Activated CD4-positive, alpha-beta T cell treated with anti-CD3 and anti-CD28 coated beads for 36 hours (primary cell): ENCODE results near the gene SMIM45.

ENCODE experiments used
- ATAC-seq: fragments of 200-7000 bp; cut with Tn5 transposase; one replicate; pipeline ENCODE4 v1.10.0; 2021; ENCODE audit warnings: mild to moderate bottlenecking, moderate library complexity
- CTCF ChIA-PET: fragments of 350-600 bp; sonication (Branson Sonifier 250); formaldehyde crosslinking; loops from one replicate; lab custom pipeline; 2021; ENCODE audit warnings: antibody characterized with exemption; lab: Charles Lee
- POLR2A ChIA-PET: fragments of 350-600 bp; sonication (Branson Sonifier 250); formaldehyde crosslinking; loops from one replicate; lab custom pipeline; 2021; ENCODE audit warnings: antibody characterized with exemption, inconsistent platforms; lab: Charles Lee
- DNase-seq: peaks from one replicate; pipeline ENCODE4 v3.0.0-alpha.2; 2020
- H3K27ac Mint-ChIP-seq: one replicate; pipeline ENCODE4 v1.8.0; 2021; ENCODE audit warnings: mixed read lengths
- H3K27me3 Mint-ChIP-seq: one replicate; pipeline ENCODE4 v1.8.0; 2021; ENCODE audit warnings: mixed read lengths
- H3K36me3 Mint-ChIP-seq: one replicate; pipeline ENCODE4 v1.8.0; 2021; ENCODE audit warnings: low read depth, mixed read lengths
- H3K4me1 Mint-ChIP-seq: one replicate; pipeline ENCODE4 v1.8.0; 2021; ENCODE audit warnings: mixed read lengths
- H3K4me3 Mint-ChIP-seq: one replicate; pipeline ENCODE4 v1.8.0; 2021; ENCODE audit warnings: mild to moderate bottlenecking, moderate library complexity, mixed read lengths
- H3K9me3 Mint-ChIP-seq: one replicate; pipeline ENCODE4 v1.8.0; 2021; ENCODE audit warnings: low read depth, mixed read lengths
- intact Hi-C, 2 experiments: fragments of 100-400 bp; cut with DNase I in 1 of 2; cut with micrococcal nuclease in 1 of 2; formaldehyde crosslinking; loops; one replicate each; pipeline versions ENCODE4 v1.14.2 to v1.15.1; 2022 to 2024; cut with DNase I, micrococcal nuclease

Gene SMIM45

GRCh38 chr22:41916745-41917358 lies 35.1 kb upstream of the SMIM45 start:
- H3K4me1 Mint-ChIP-seq, result peaks cover 24% of the 10 kb centered on the region

DNA sequence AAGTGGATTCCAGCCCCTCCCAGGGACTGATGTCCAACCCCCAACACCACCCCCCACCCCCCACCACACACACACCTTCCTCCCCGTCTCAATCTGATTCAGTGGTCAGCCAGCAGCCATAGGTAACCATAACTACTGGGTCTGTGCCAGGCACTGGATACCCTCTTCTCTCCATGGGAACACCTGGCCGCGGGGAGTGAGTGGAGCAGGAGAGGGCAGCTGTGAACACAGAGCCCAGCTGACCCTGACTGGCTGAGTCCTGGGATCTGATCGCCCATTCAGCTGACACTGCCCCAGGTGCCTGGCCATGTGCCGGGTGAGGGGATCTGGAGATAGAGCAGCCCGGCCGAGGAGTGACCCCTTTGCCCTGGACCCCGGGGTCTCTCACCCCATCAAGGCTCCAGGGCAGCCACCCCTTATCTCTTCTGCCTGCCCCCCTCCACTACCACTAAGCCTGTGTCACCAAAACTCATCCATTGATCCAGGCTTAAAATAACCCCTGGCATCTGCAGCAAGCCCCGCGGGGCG lies 34.5 kb upstream of the SMIM45 start:
- no peak overlapping the region for H3K4me3 Mint-ChIP-seq
- H3K9me3 Mint-ChIP-seq, result no peaks in the 10 kb centered on the region
- no peak overlapping the region for H3K27ac Mint-ChIP-seq
- ChIA-PET POLR2A (interaction anchor here (0.6 kb wide), 1 partner anchor 144 kb away, joined by 4 read pairs; no protein-coding TSS in a partner anchor), CTCF (interaction anchor here (1.0 kb wide), 1 partner anchor 8 kb away, joined by 3 read pairs; no protein-coding TSS in a partner anchor)
- no peaks in the 10 kb centered on the region for H3K36me3 Mint-ChIP-seq
- no peak for ATAC-seq
- peaks cover 24% of the 10 kb centered on the region for H3K4me1 Mint-ChIP-seq
- intact Hi-C loops, result no loop called here
- peaks cover 35% of the 10 kb centered on the region for H3K27me3 Mint-ChIP-seq
- DNase-seq, result no peak

More at GRCh38 chr22:41916745-41917358, 35.1 kb upstream of the SMIM45 start:
- ChIA-PET POLR2A (interaction anchor here (0.6 to 0.8 kb wide), 2 partner anchors 23 to 144 kb away, joined by 3 to 4 read pairs; no protein-coding TSS in a partner anchor), CTCF (interaction anchor here (1.0 to 1.2 kb wide), 2 partner anchors 9 to 117 kb away, joined by 3 to 9 read pairs; no protein-coding TSS in a partner anchor)
- H3K27me3 Mint-ChIP-seq, result peaks cover 41% of the 10 kb centered on the region
- DNase-seq (no peak), ATAC-seq (no peak)
- no peak overlapping the region for H3K27ac Mint-ChIP-seq
- intact Hi-C loops, result no loop called here
- H3K9me3 Mint-ChIP-seq, result no peaks in the 10 kb centered on the region
- H3K4me3 Mint-ChIP-seq, result no peak overlapping the region
- H3K36me3 Mint-ChIP-seq, result no peaks in the 10 kb centered on the region

DNA sequence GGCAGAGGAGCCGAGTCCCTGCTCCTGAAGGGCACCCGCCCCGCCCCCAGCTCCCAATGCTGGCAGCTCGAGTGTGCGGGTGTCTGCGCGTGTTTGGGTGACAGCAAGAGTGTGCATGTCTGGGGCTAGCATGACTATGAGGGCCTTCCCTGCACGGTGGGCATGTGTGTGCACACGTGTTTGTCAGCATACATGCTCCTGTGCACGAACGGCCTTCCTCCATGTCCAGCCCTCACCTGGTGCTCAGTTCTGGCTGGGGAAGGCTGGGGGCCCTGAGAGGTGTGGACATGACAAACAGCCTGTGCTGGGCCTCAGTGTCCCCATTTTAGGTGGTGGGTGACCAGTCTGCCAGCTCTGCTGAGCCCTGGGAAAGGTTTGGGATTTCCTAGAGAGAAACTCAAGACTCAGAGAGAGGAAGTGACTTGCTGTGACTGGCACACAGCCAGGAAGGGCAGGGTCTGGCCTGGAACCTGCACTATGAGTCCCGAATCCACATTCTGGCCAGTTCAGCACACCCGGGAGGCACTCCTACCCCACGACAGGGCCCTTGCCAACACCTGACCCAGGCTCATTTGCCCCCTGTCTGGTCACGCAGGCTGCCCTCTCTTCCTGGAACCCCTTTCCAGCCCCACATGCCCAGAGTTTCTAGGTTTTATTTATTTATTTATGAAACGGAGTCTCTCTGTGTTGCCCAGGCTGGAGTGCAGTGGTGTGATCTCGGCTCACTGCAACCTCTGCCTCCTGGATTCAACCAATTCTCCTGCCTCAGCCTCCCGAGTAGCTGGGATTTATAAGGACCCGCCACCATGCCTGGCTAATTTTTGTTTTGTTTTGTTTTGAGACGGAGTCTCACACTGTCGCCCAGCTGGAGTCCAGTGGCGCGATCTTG lies 33.8 kb upstream of the SMIM45 start:
- ChIA-PET POLR2A (no interaction called here), CTCF (no interaction called here)
- peaks cover 28% of the 10 kb centered on the region for H3K27me3 Mint-ChIP-seq

GRCh38 chr22:41919357-41920224 lies 32.4 kb upstream of the SMIM45 start:
- ChIA-PET CTCF (interaction anchor here (0.8 to 1.3 kb wide), 2 partner anchors 93 to 222 kb away, joined by 4 to 9 read pairs; no protein-coding TSS in a partner anchor), POLR2A (interaction anchor here (0.9 to 1.3 kb wide), 2 partner anchors 21 to 89 kb away, joined by 3 to 6 read pairs; no protein-coding TSS in a partner anchor)
- intact Hi-C loops, result loop anchor here in 1 of 2 experiments (1.0 kb wide), 1 partner anchor 21 kb away; no protein-coding TSS in a partner anchor
- H3K9me3 Mint-ChIP-seq, result no peaks in the 10 kb centered on the region
- H3K27me3 Mint-ChIP-seq, result peaks cover 24% of the 10 kb centered on the region
- peaks cover 15% of the 10 kb centered on the region for H3K4me1 Mint-ChIP-seq
- DNase-seq (peak; percentile 68), ATAC-seq (peak; percentile 53)
- H3K4me3 Mint-ChIP-seq, result peak overlapping the region; percentile 47
- H3K36me3 Mint-ChIP-seq, result no peaks in the 10 kb centered on the region
- peak overlapping the region; percentile 19 for H3K27ac Mint-ChIP-seq

More for the DNA sequence above, 33.8 kb upstream of the SMIM45 start:
- ATAC-seq, result no peak
- Mint-ChIP-seq H3K27ac (peak overlapping the region; percentile 37), H3K4me3 (peak overlapping the region; percentile 38), H3K9me3 (no peaks in the 10 kb centered on the region), H3K36me3 (no peaks in the 10 kb centered on the region), H3K4me1 (peaks cover 18% of the 10 kb centered on the region)
- DNase-seq, result peak; percentile 57
- intact Hi-C loops, result no loop called here

DNA sequence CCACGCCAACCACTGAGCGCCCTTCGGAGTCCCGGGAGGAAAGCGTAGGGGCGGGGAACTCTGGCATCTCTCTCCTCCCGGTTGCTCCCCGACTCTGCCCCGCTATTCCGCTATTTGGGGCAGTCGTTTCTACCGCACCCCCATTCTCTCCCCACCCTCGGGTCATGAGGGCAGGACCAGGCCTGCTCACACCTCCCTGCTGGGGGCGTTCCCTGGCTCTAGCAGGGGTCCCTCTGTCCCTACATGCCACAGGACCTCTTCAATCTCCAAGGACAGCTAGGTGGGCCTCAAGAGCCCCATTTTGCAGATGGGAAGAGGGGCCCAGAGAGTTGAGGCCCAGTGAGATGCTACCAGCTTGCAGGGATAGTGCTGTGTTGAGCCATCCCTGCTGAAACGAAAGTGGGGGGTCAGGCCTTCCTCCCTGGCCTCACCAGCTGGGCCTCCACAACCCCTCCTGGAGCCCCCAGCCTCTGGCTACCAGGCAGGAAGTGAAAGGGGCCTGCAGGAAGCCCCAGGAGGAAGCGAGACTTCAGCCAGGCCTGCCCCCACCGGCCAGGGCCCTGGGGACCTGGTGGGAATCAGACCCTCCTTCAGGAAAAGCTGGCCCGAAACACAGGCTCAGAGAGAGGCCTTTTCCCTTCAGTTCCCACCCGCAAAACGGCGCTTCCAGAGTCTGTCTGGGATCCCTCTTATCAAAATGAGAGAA lies 31.5 kb upstream of the SMIM45 start:
- Mint-ChIP-seq H3K36me3 (no peaks in the 10 kb centered on the region), H3K27ac (no peak overlapping the region), H3K9me3 (no peaks in the 10 kb centered on the region), H3K4me1 (peaks cover 18% of the 10 kb centered on the region), H3K27me3 (peaks cover 23% of the 10 kb centered on the region), H3K4me3 (no peak overlapping the region)
- intact Hi-C loops, result no loop called here
- DNase-seq (no peak), ATAC-seq (no peak)
- ChIA-PET POLR2A (no interaction called here), CTCF (no interaction called here)

GRCh38 chr22:41922328-41922727 lies 29.6 kb upstream of the SMIM45 start:
- no peaks in the 10 kb centered on the region for H3K9me3 Mint-ChIP-seq
- peaks cover 22% of the 10 kb centered on the region for H3K4me1 Mint-ChIP-seq
- intact Hi-C loops, result no loop called here
- no peak overlapping the region for H3K27ac Mint-ChIP-seq
- H3K36me3 Mint-ChIP-seq, result no peaks in the 10 kb centered on the region
- DNase-seq (no peak), ATAC-seq (no peak)
- H3K27me3 Mint-ChIP-seq, result peaks cover 9% of the 10 kb centered on the region
- ChIA-PET POLR2A (no interaction called here), CTCF (interaction anchor here (0.7 to 2.5 kb wide), 2 partner anchors 10 to 93 kb away, joined by 3 to 9 read pairs; no protein-coding TSS in a partner anchor)
- H3K4me3 Mint-ChIP-seq, result no peak overlapping the region

GRCh38 chr22:41922940-41923594 lies 28.9 kb upstream of the SMIM45 start:
- DNase-seq (no peak), ATAC-seq (no peak)
- ChIA-PET POLR2A (no interaction called here), CTCF (interaction anchor here (0.7 to 2.5 kb wide), 5 partner anchors 10 to 226 kb away, joined by 3 to 9 read pairs (median 4); no protein-coding TSS in a partner anchor)
- peaks cover 7% of the 10 kb centered on the region for H3K27me3 Mint-ChIP-seq
- no peaks in the 10 kb centered on the region for H3K9me3 Mint-ChIP-seq
- H3K4me1 Mint-ChIP-seq, result peaks cover 21% of the 10 kb centered on the region
- no peak overlapping the region for H3K4me3 Mint-ChIP-seq
- no peak overlapping the region for H3K27ac Mint-ChIP-seq
- H3K36me3 Mint-ChIP-seq, result no peaks in the 10 kb centered on the region
- intact Hi-C loops, result no loop called here

- POLR2A ChIA-PET, result no interaction called here
- Mint-ChIP-seq H3K27me3 (peaks cover 5% of the 10 kb centered on the region), H3K4me1 (peaks cover 16% of the 10 kb centered on the region), H3K27ac (no peak overlapping the region), H3K36me3 (no peaks in the 10 kb centered on the region), H3K9me3 (no peaks in the 10 kb centered on the region), H3K4me3 (no peak overlapping the region)
- DNase-seq, result no peak
- no peak for ATAC-seq
- intact Hi-C loops, result no loop called here
- CTCF ChIA-PET, result interaction anchor here (0.8 to 2.5 kb wide), 4 partner anchors 11 to 226 kb away, joined by 3 to 9 read pairs (median 4); no protein-coding TSS in a partner anchor
Measured at GRCh38 chr22:41923595-41924276, 28.2 kb upstream of the SMIM45 start.

DNA sequence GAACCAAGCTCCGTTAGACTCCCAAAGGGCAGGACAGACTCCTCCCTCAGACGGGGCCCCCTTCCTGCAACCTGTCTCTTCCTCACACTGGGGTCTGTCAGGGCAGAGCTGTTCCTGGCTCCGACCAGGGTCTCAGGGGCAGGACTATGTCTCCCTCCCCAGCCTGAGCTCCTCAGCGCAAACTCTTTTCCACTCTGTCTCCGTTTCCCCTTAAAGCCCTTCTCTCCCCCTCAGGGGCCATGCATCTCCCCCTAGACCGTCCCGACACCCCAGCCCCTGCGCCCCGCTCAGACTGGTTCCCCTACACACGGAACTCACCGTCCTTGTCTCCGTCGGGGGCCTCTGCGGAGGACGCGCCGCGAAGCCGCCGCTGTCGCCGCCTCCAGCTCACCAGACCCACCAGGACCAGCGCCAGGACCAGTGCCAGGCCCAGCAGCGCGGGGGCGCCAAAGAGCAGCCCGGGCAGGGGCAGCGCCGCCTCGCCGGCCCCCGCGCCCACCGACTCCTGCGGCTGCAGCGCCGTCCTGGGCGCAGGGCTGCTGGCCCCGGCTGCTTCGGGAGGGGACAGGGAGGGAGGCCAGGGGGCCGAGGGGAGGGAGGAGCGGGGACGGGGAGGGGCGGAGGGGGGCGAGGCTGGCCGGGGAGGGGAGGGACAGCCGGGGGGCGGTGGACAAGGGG lies 26.0 kb upstream of the SMIM45 start:
- peak overlapping the region; percentile 58 for H3K27ac Mint-ChIP-seq
- H3K9me3 Mint-ChIP-seq, result no peaks in the 10 kb centered on the region
- intact Hi-C loops, result loop anchor here in 1 of 2 experiments (2.0 kb wide), 1 partner anchor 15 kb away; no protein-coding TSS in a partner anchor
- H3K4me1 Mint-ChIP-seq, result peaks cover 14% of the 10 kb centered on the region
- H3K27me3 Mint-ChIP-seq, result peaks cover 5% of the 10 kb centered on the region
- ChIA-PET CTCF (interaction anchor here (0.6 to 2.4 kb wide), 27 partner anchors 9 to 518 kb away, joined by 3 to 17 read pairs (median 4); partner anchors contain the start of genes CCDC134 and CENPM), POLR2A (interaction anchor here (0.6 to 1.9 kb wide), 8 partner anchors 12 to 67 kb away, joined by 3 to 18 read pairs (median 4); no protein-coding TSS in a partner anchor)
- no peaks in the 10 kb centered on the region for H3K36me3 Mint-ChIP-seq
- DNase-seq (peak; percentile 88), ATAC-seq (peak; percentile 87)
- peak overlapping the region; percentile 66 for H3K4me3 Mint-ChIP-seq
